A549 (cell line): ENCODE results near the gene CATSPERE. TPM values are rescaled to one million over a fixed set of nuclear protein-coding genes. Genes with fewer than 3 reads are reported as not detected.
"Not testable (repeated sequence)": the region's sequence is repeated elsewhere in the genome, so short reads cannot be mapped to it uniquely, and the experiment has no call there.

Source experiments
- ATAC-seq, 2 experiments: fragments of 200-7000 bp in 1 of 2; fragments of >200 bp in 1 of 2; cut with Nextera tagmentation in 1 of 2; cut with Tn5 transposase in 1 of 2; 3 replicates each; pipeline versions ENCODE4 v1.8.0 to v1.9.1; 2018 to 2020; ENCODE audit warnings: mild to moderate bottlenecking in 1 of 2, moderate library complexity in 1 of 2
- CTCF ChIA-PET: fragments of 300-600 bp; sonication (Branson Sonifier 250); formaldehyde crosslinking; extraction: SDS; loops from one replicate; lab custom pipeline; 2021; ENCODE audit warnings: antibody characterized with exemption, inconsistent platforms; lab: Yijun Ruan, JAX
- POLR2A ChIA-PET: fragments of 350-600 bp; formaldehyde crosslinking; extraction: SDS; loops from one replicate; lab custom pipeline; 2021; ENCODE audit warnings: antibody characterized with exemption, inconsistent platforms; lab: Yijun Ruan, JAX
- DNase-seq, 2 experiments: peaks; one replicate each; pipeline versions ENCODE4 v3.0.0 to v3.0.0-alpha.2; 2011 to 2016; ENCODE audit warnings: low read depth in 1 of 2, low spot score in 1 of 2
- FAIRE-seq: peaks from 2 replicates; lab custom pipeline; 2011; peaks lifted over from hg19 to GRCh38; lab: Jason Lieb, UNC
- H3K27ac ChIP-seq, 2 experiments: fragments of >200 bp; sonication (Bioruptor Twin); formaldehyde crosslinking; 3 replicates each; pipeline ENCODE4 v1.5.1; 2016 to 2017
- H3K4me1 ChIP-seq: fragments of >200 bp; sonication (Bioruptor Twin); formaldehyde crosslinking; 3 replicates; pipeline ENCODE4 v1.6.1; 2016
- H3K4me2 ChIP-seq: fragments of >200 bp; sonication (Bioruptor Twin); formaldehyde crosslinking; 3 replicates; pipeline ENCODE4 v1.6.1; 2016
- H3K4me3 ChIP-seq: fragments of >200 bp; sonication (Bioruptor Twin); formaldehyde crosslinking; 3 replicates; pipeline ENCODE4 v1.5.1; 2016
- H3K9me3 ChIP-seq: fragments of >200 bp; sonication (Bioruptor Twin); formaldehyde crosslinking; 3 replicates; pipeline ENCODE4 v1.6.1; 2016
- CHD2 ChIP-seq: fragments of 150-350 bp; IDR thresholded peaks from 2 replicates; pipeline ENCODE4 v1.6.1; 2014; ENCODE audit warnings: low read length; ENCODE audit not compliant: partially characterized antibody
- EHF ChIP-seq: fragments of 250-450 bp; sonication (Bioruptor Pico); IDR thresholded peaks from 2 replicates; pipeline ENCODE4 v1.5.0; 2020; ENCODE audit warnings: mild to moderate bottlenecking
- FOSL2 ChIP-seq, 2 experiments: fragments of 450-650 bp in 1 of 2; fragments of >200 bp in 1 of 2; sonication (Bioruptor Twin) in 1 of 2; formaldehyde crosslinking; IDR thresholded peaks; 2 replicates each; pipeline versions ENCODE4 v1.5.0 to v1.6.1; 2016 to 2020; ENCODE audit warnings: mild to moderate bottlenecking in 1 of 2, moderate library complexity in 1 of 2
- HEYL ChIP-seq: fragments of 250-450 bp; sonication (Bioruptor Pico); IDR thresholded peaks from 2 replicates; pipeline ENCODE4 v1.8.0; 2021; ENCODE audit warnings: mild to moderate bottlenecking, moderate library complexity
- HOXA7 ChIP-seq: fragments of 250-450 bp; sonication (Bioruptor Pico); IDR thresholded peaks from 2 replicates; pipeline ENCODE4 v1.5.0; 2020; ENCODE audit warnings: mild to moderate bottlenecking, moderate library complexity
- HOXB13 ChIP-seq: fragments of 250-450 bp; sonication (Bioruptor Pico); IDR thresholded peaks from 2 replicates; pipeline ENCODE4 v1.5.0; 2020; ENCODE audit warnings: low read depth, mild to moderate bottlenecking, moderate library complexity
- JUNB ChIP-seq: fragments of >200 bp; sonication (Bioruptor Twin); formaldehyde crosslinking; IDR thresholded peaks from 2 replicates; pipeline ENCODE4 v1.6.1; 2016
- KDM5A ChIP-seq: fragments of 200-600 bp; sonication (generic); IDR thresholded peaks from 2 replicates; pipeline ENCODE4 v1.6.1; 2016; ENCODE audit warnings: antibody characterized with exemption, mild to moderate bottlenecking
- MAFK ChIP-seq: fragments of 450-650 bp; IDR thresholded peaks from 2 replicates; pipeline ENCODE4 v1.6.1; 2014; ENCODE audit not compliant: partially characterized antibody
- MAZ ChIP-seq: fragments of 150-350 bp; IDR thresholded peaks from 2 replicates; pipeline ENCODE4 v1.6.1; 2014; ENCODE audit warnings: antibody characterized with exemption, low read depth, low read length, borderline replicate concordance
- NPAS2 ChIP-seq: fragments of 250-450 bp; sonication (Bioruptor Pico); IDR thresholded peaks from 2 replicates; pipeline ENCODE4 v1.8.0; 2022; ENCODE audit warnings: mild to moderate bottlenecking, moderate library complexity, borderline replicate concordance
- NR3C1 ChIP-seq: fragments of >200 bp; sonication (Bioruptor Twin); formaldehyde crosslinking; IDR thresholded peaks from 3 replicates; pipeline ENCODE4 v1.6.1; 2017
- PHF8 ChIP-seq: fragments of 200-600 bp; sonication (generic); IDR thresholded peaks from 2 replicates; pipeline ENCODE4 v1.6.1; 2016; ENCODE audit warnings: low read depth, mild to moderate bottlenecking, antibody characterized with exemption, moderate library complexity, borderline replicate concordance
- RAD21 ChIP-seq, 2 experiments: fragments of >200 bp in 1 of 2; sonication (Bioruptor Twin) in 1 of 2; formaldehyde crosslinking in 1 of 2; IDR thresholded peaks in 1 of 2; conservative IDR thresholded peaks in 1 of 2; 2 replicates in 1 of 2; 3 replicates in 1 of 2; pipeline ENCODE4 v1.6.1; 2012 to 2018; ENCODE audit warnings: inconsistent platforms in 1 of 2
- REST ChIP-seq: fragments of 200-600 bp; sonication (generic); IDR thresholded peaks from 2 replicates; pipeline ENCODE4 v1.6.1; 2016; ENCODE audit warnings: antibody characterized with exemption, mild to moderate bottlenecking, moderate library complexity
- RFX5 ChIP-seq: fragments of 450-650 bp; IDR thresholded peaks from 2 replicates; pipeline ENCODE4 v1.7.1; 2014; ENCODE audit warnings: antibody characterized with exemption, mild to moderate bottlenecking, moderate library complexity
- RNF2 ChIP-seq: fragments of 200-600 bp; sonication (generic); IDR thresholded peaks from 2 replicates; pipeline ENCODE4 v1.6.1; 2016; ENCODE audit warnings: low read depth, mild to moderate bottlenecking, antibody characterized with exemption, moderate library complexity, borderline replicate concordance
- SREBF2 ChIP-seq: fragments of 450-650 bp; IDR thresholded peaks from 2 replicates; pipeline ENCODE4 v1.6.1; 2014; ENCODE audit warnings: mild to moderate bottlenecking, moderate library complexity
- TP53 ChIP-seq: fragments of 250-450 bp; sonication (Bioruptor Pico); IDR thresholded peaks from 2 replicates; pipeline ENCODE4 v1.5.0; 2021; ENCODE audit warnings: mild to moderate bottlenecking, moderate library complexity
- WGBS: methylation state at CpG from one replicate; pipeline ENCODE4 v1.1.6; 2017; ENCODE audit errors: missing lambda C conversion rate; 5-methylcytosine and 5-hydroxymethylcytosine counted together
- polyA plus RNA-seq, 4 experiments: library from polyadenylated mRNA; depleted of rRNA in 3 of 4; stranded (reverse); fragments of >200 nt; fragmentation: RNase III in 1 of 4; extraction: RNeasy Plus Mini Kit Qiagen cat#74134 plus additional on column Dnase treatment in 1 of 4; gene quantifications; 2 replicates in 3 of 4; 3 replicates in 1 of 4; pipeline ENCODE4 v1.2.3, GENCODE V29; 2011 to 2017
- TF ChIP-seq, protein P1 (sequence below): fragments of >200 bp; sonication (Bioruptor Twin); formaldehyde crosslinking; IDR thresholded peaks from 3 replicates; pipeline ENCODE4 v1.6.1; 2016

Gene CATSPERE
- polyA plus RNA-seq, 2 of the 4 experiments (the other 2 are of a cell fraction) = 0.25 to 0.43 TPM

DNA sequence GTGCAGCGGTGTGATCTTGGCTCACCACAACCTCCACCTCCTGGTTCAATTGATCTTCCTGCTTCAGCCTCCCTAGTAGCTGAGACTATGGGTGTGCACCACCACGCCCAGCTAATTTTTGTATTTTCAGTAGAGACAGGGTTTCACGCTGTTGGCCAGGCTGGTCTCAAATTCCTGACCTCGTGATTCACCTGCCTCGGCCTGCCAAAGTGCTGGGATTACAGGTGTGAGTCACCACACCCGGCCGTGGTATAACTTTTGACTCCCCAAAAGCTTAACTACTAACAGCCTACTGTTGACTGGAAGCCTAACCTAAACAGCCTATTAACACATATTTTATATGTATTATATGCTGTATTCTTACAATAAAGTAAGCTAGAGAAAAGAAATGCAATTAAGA, 117.1 kb downstream of the CATSPERE start:
- POLR2A ChIA-PET; ATAC-seq; H3K4me3 ChIP-seq; H3K4me2 ChIP-seq; FAIRE-seq; H3K27ac ChIP-seq; DNase-seq; CTCF ChIA-PET; H3K4me1 ChIP-seq; TF ChIP-seq FOSL2 (IDR thresholded peaks at IDR 0.05): not testable (repeated sequence)
- H3K9me3 ChIP-seq = peaks cover 41% of the 10 kb centered on the region
- WGBS = 9% methylated on average over 7 of the region's 7 CpGs
- TF ChIP-seq FOSL2 (CRISPR knock-in tag; IDR thresholded peaks at IDR 0.05) = peak; percentile 9; the same call in 1 of the 2 replicates

DNA sequence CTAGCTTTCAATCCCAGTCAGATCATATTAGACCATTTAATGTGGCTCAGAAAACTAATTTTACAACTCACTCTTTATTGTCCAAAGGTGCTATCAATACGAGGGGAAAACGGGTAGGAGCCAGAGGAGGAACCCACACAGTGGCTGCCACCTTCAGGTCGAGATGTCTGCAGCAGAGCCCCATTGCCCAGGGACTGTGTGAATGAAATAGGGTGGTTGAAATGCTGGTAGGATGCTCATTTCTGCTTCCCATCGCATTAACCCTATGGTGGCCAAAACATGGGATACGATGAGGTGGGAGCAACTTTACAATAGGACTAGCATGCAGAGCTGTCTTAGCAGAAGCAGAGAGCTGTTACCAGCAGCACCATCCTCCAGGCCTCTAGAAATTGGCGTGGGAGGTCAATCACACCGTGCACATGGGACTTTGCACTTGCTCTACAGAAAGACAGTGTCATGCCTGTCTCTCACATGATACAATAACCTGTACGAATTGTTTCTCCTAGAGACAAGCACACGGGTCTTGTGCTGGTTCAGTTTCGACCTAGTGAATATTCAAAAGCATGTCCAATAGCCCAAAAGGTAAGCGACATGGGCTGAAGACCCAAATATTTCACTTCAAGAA, 122.4 kb downstream of the CATSPERE start:
- 54% methylated on average over 11 of the region's 11 CpGs for WGBS
- Histone ChIP-seq H3K9me3 (no peaks in the 10 kb centered on the region; the same call in 2 of the 3 replicates), H3K4me1 (peaks cover 4% of the 10 kb centered on the region; the same call in 1 of the 3 replicates), H3K4me3 (no peak overlapping the region), H3K27ac (no peak overlapping the region), H3K4me2 (no peak overlapping the region)
- POLR2A ChIA-PET = no interaction called here
- ATAC-seq (no peak), FAIRE-seq (no peak), DNase-seq (no peak)
- TF ChIP-seq RNF2 = no peak
- no peak for TF ChIP-seq RAD21 (conservative IDR thresholded peaks at IDR 0.05 in 1 of 2, IDR thresholded peaks at IDR 0.05 in 1 of 2)
- no peak for TF ChIP-seq HEYL
- no peak for TF ChIP-seq HOXB13 (CRISPR knock-in tag)
- TF ChIP-seq MAFK = no peak
- no peak for TF ChIP-seq SREBF2
- TF ChIP-seq CHD2 = no peak
- TF ChIP-seq NR3C1 = no peak
- TF ChIP-seq, protein P1, sequence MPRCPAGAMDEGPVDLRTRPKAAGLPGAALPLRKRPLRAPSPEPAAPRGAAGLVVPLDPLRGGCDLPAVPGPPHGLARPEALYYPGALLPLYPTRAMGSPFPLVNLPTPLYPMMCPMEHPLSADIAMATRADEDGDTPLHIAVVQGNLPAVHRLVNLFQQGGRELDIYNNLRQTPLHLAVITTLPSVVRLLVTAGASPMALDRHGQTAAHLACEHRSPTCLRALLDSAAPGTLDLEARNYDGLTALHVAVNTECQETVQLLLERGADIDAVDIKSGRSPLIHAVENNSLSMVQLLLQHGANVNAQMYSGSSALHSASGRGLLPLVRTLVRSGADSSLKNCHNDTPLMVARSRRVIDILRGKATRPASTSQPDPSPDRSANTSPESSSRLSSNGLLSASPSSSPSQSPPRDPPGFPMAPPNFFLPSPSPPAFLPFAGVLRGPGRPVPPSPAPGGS = no peak
- TF ChIP-seq HOXA7 (CRISPR knock-in tag) = no peak
- no peak for TF ChIP-seq PHF8
- no peak for TF ChIP-seq TP53 (CRISPR knock-in tag)
- no peak for TF ChIP-seq NPAS2 (CRISPR knock-in tag)
- TF ChIP-seq RFX5 = no peak
- TF ChIP-seq EHF (CRISPR knock-in tag) = no peak
- no peak for TF ChIP-seq REST
- no peak for TF ChIP-seq JUNB
- TF ChIP-seq MAZ = no peak
- TF ChIP-seq KDM5A = no peak
- CTCF ChIA-PET = interaction anchor here (1.3 kb wide), 1 partner anchor 10 kb away, joined by 3 read pairs; no protein-coding TSS in a partner anchor
